ENCODE measurements around the gene UNC5B. TPM values are rescaled to one million over a fixed set of nuclear protein-coding genes. Genes with fewer than 3 reads are reported as not detected.

The UNC5B gene
- total RNA-seq, 1 donor, result 9.9 TPM

DNA sequence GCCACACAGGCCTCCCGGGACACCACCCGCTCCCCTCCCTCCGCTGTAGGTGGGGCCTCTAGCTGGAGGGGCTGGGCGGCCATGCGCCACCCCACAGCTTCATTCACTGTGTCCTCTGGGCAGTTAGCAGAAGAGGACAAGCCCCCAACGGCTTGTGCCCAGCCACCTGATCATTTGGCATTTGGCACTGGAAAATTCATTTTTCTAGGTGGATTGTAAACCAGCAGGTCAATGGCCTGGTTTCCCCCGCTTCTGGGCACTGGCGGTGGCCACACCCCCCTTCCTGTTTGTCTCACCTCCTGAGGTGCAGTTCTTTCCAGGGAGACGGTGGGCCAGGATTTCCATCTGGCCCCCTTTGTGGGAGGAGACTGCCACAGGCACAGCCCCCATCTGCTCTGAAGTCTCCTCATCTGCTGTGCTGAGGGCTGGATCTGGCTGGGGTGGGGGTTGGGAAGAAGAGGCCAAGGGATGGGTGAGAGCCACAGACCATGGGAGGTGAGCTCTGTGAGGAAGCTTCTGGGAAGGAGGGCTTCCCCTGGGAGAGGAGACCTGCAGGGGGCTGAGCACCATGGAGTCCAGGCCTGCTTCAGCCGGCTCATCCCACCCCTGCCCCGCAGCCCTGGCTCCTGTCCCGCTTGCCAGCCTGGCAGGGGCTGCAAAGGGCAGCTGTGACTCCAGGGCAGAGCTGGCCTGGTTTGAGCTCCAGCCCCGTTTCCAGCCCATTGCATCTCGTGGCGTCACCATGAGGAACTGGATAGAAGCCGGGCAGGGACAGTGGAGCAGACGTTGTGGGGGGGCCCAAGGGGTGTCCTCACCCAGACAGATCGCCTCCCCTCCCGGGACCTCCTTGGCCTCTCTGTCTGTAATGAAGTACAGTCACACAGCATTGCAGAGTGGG is 66.6 kb downstream of the UNC5B start:
- no peak for TF ChIP-seq CTCF (IDR thresholded peaks at IDR 0.05; ENCODE audit: insufficient read depth, low read depth, low read length)
- H3K4me3 ChIP-seq (ENCODE audit: low read depth, low read length), result no peak overlapping the region
- DNase-seq (ENCODE audit: low read depth), result no peak

DNA sequence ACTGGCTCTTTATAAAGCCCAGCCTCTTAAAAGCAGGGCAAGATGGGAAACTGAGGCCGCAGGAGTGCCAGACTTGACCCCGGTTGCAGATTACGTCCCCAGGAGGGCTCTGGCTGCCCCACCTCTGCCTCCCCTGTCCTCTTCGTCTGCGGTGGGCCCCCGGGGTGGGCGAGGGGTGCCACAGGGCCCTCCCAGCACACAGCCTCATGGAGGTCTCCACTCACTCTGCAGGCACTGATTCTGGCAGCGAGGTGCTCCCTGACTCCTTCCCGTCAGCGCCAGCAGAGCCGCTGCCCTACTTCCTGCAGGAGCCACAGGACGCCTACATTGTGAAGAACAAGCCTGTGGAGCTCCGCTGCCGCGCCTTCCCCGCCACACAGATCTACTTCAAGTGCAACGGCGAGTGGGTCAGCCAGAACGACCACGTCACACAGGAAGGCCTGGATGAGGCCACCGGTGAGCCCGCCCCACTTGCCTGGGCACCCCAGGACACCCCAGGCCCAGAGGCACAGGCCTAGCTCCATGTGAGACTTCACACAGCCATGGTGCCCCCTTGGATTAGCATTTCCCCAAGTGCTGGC is 67.3 kb downstream of the UNC5B start:
- TF ChIP-seq CTCF (IDR thresholded peaks at IDR 0.05; ENCODE audit: insufficient read depth, low read depth, low read length), result no peak
- H3K4me3 ChIP-seq (ENCODE audit: low read depth, low read length), result no peak overlapping the region

DNA sequence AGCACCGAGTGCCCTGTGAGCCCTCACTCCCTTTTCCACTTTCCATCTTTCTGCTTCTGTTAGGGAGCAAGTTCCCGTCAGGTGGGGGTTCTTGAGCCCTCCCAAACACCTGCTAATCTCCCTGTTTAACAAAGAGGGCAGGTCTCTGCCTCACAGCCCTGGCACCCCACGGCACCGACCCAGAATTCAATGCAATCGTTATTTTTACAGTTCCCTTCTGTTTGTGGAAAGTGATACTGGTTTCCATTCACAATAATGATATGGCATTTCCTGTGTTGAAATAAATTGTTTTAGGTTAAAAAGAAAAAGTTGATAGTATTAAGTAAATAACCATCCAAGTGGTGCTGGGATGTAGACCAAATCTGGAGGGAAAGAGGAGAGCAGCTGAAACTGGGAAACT is 67.8 kb downstream of the UNC5B start:
- TF ChIP-seq CTCF (IDR thresholded peaks at IDR 0.05; ENCODE audit: insufficient read depth, low read depth, low read length), result no peak
- no peak overlapping the region for H3K4me3 ChIP-seq (ENCODE audit: low read depth, low read length)
- no peak for DNase-seq (ENCODE audit: low read depth)

More for the DNA sequence above, 67.3 kb downstream of the UNC5B start:
- no peak for DNase-seq (ENCODE audit: low read depth)

- TF ChIP-seq CTCF (IDR thresholded peaks at IDR 0.05; ENCODE audit: insufficient read depth, low read depth, low read length), result no peak
- no peak for DNase-seq (ENCODE audit: low read depth)
- no peak overlapping the region for H3K4me3 ChIP-seq (ENCODE audit: low read depth, low read length)
These were observed 68.5 kb downstream of the UNC5B start for GRCh38 chr10:71280825-71281224.

GRCh38 chr10:71281646-71282322 is 69.4 kb downstream of the UNC5B start:
- TF ChIP-seq CTCF (IDR thresholded peaks at IDR 0.05; ENCODE audit: insufficient read depth, low read depth, low read length), result no peak
- no peak for DNase-seq (ENCODE audit: low read depth)
- no peak overlapping the region for H3K4me3 ChIP-seq (ENCODE audit: low read depth, low read length)

DNA sequence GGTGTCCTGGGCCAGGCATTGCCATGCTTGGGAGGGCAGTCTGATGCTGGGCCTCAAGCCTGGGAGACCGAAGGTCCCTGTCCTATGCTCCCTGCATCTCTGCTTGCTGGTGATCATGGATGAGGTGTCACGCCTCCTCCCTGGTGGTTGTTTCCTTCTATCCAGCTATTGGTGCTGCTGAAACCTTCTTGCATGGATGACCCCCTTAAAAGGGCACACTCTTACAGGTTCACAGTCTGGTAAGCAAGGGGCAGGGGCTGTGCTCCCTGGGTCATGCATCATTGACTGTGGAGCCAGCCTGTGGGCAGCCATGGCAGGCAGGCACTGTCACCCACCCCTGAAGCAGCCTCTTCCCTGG is 69.9 kb downstream of the UNC5B start:
- TF ChIP-seq CTCF (IDR thresholded peaks at IDR 0.05; ENCODE audit: insufficient read depth, low read depth, low read length), result no peak
- H3K4me3 ChIP-seq (ENCODE audit: low read depth, low read length), result no peak overlapping the region
- no peak for DNase-seq (ENCODE audit: low read depth)

Data from fibroblast of villous mesenchyme (primary cell).